H1 (cell line): ENCODE data around the gene COL6A3. TPM values are rescaled to one million over a fixed set of nuclear protein-coding genes. Genes with fewer than 3 reads are reported as not detected.

Source experiments
- CTBP2 ChIP-seq: IDR thresholded peaks from 2 replicates; pipeline ENCODE4 v1.7.0; 2011; ENCODE audit warnings: borderline replicate concordance, mild to moderate bottlenecking, moderate library complexity, mixed read lengths, low read length; ENCODE audit not compliant: insufficient read depth, insufficient read length
- polyA plus RNA-seq, 7 experiments: library from polyadenylated mRNA; depleted of rRNA in 3 of 7; stranded (reverse) in 5 of 7; unstranded in 2 of 7; fragments of >200 nt in 5 of 7; fragments of 200-250 nt in 2 of 7; gene quantifications; 1 replicate in 5 of 7; 2 replicates in 1 of 7; 4 replicates in 1 of 7; pipeline versions ENCODE4 v1.2.1 to v1.2.3, GENCODE V29; 2011 to 2013; ENCODE audit warnings: missing spikeins in 2 of 7, mixed read lengths in 2 of 7
- total RNA-seq: library from RNA; stranded (reverse); fragmentation: NEBNext Ultra II Directional; extraction: Animal tissue kit (Norgen Biotek cat#: 25700); gene quantifications from 2 replicates; pipeline ENCODE4 v1.2.1, GENCODE V29; 2021

The COL6A3 gene
- total and polyA plus RNA-seq, 2 of the 8 experiments (the other 6 are each of a cell fraction or from before 2014, with no cell fraction given) = 1.2 to 3.4 TPM

DNA sequence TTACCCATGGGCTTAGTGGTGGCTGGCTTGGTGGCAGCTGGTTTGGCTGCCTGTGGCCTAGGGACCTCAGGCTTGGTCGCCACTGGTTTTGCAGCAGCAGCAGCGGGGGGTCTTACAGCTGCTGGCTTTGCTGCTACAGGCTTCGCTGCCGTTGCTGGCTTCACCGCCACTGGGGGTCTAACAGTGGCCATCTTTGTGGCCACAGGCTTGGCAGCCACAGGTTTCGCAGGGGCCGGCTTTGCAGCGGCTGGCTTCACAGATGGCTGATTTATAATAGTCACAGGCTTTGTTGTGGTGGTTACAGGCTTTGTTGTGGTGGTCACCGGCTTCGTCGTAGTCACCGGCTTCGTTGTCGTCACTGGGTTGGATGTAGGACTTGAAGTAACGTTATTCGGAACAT lies 77.8 kb downstream of the COL6A3 start (continued):
- no peak for TF ChIP-seq CTBP2
